Endothelial cell of umbilical vein (primary cell): Measurements from ENCODE around the gene ANGEL2. TPM values are rescaled to one million over a fixed set of nuclear protein-coding genes. Genes with fewer than 3 reads are reported as not detected.

ENCODE experiments used
- BruUV-seq: library from RNA; stranded (reverse); fragments of 400-500 nt; replicated peaks from 2 replicates; lab custom pipeline; 2021; lab: Mats Ljungman, UMichigan
- CTCF ChIA-PET: fragments of 300-600, 350-600 bp; sonication (Branson Sonifier 250); formaldehyde crosslinking; loops from one replicate; lab custom pipeline; 2021; ENCODE audit warnings: antibody characterized with exemption, inconsistent platforms; lab: Charles Lee
- POLR2A ChIA-PET: fragments of 300-600, 350-600 bp; sonication (Branson Sonifier 250); formaldehyde crosslinking; loops from one replicate; lab custom pipeline; 2021; ENCODE audit warnings: antibody characterized with exemption, inconsistent platforms; lab: Charles Lee
- DNase-seq: peaks from one replicate; pipeline ENCODE4 v3.0.0-alpha.2; 2011; ENCODE audit warnings: low read depth, low spot score
- FAIRE-seq: peaks from 2 replicates; lab custom pipeline; 2011; peaks lifted over from hg19 to GRCh38; lab: Jason Lieb, UNC
- H2AFZ ChIP-seq: 2 replicates; pipeline ENCODE4 v1.6.0; 2012; ENCODE audit warnings: low read depth, low read length, control low read depth, inconsistent platforms
- H3K27ac ChIP-seq: 2 replicates; pipeline ENCODE4 v1.5.1; 2011; ENCODE audit warnings: low read depth, mild to moderate bottlenecking, control low read depth, low read length, moderate library complexity; ENCODE audit not compliant: insufficient read depth
- H3K27me3 ChIP-seq, 2 experiments: 2 replicates each; pipeline versions ENCODE4 v1.6.0 to v1.6.1; 2011; ENCODE audit warnings: low read length in 2 of 2, mixed read lengths in 1 of 2; ENCODE audit not compliant: control insufficient read depth in 2 of 2, insufficient read depth in 2 of 2
- H3K36me3 ChIP-seq, 2 experiments: 2 replicates in 1 of 2; 3 replicates in 1 of 2; pipeline ENCODE4 v1.5.1; 2011; ENCODE audit warnings: low read length in 2 of 2, mild to moderate bottlenecking in 1 of 2, moderate library complexity in 1 of 2; ENCODE audit not compliant: control insufficient read depth in 2 of 2, insufficient read depth in 2 of 2; ENCODE audit errors: extremely low read depth in 1 of 2
- H3K4me1 ChIP-seq: 3 replicates; pipeline ENCODE4 v1.5.1; 2011; ENCODE audit warnings: mild to moderate bottlenecking, low read length; ENCODE audit not compliant: control insufficient read depth, insufficient read depth; ENCODE audit errors: extremely low read depth
- H3K4me2 ChIP-seq: 2 replicates; pipeline ENCODE4 v1.6.1; 2011; ENCODE audit warnings: low read length, control low read depth, mixed read lengths; ENCODE audit not compliant: insufficient read depth
- H3K4me3 ChIP-seq, 3 experiments: fragments of 200-600 bp in 1 of 3; sonication (generic), shearing (Covaris generic) in 1 of 3; replicated peaks in 1 of 3; 2 replicates each; pipeline ENCODE4 v1.5.1; 2011 to 2016; ENCODE audit warnings: control low read depth in 3 of 3, low read length in 3 of 3, mild to moderate bottlenecking in 2 of 3, inconsistent platforms in 1 of 3, low read depth in 1 of 3, moderate library complexity in 1 of 3; ENCODE audit not compliant: insufficient read depth in 1 of 3
- H3K79me2 ChIP-seq: 2 replicates; pipeline ENCODE4 v1.6.0; 2012; ENCODE audit warnings: low read length, inconsistent platforms; ENCODE audit not compliant: control insufficient read depth, insufficient read depth
- H3K9ac ChIP-seq: replicated peaks from 2 replicates; pipeline ENCODE3; 2011; ENCODE audit warnings: low read length, control low read depth; ENCODE audit not compliant: insufficient read depth; ENCODE audit errors: extremely low read depth
- H3K9me1 ChIP-seq: replicated peaks from 3 replicates; pipeline ENCODE4 v1.6.0; 2011; ENCODE audit warnings: mild to moderate bottlenecking, low read length; ENCODE audit not compliant: control insufficient read depth, insufficient read depth; ENCODE audit errors: extremely low read depth
- H3K9me3 ChIP-seq: replicated peaks from 2 replicates; pipeline ENCODE4 v1.5.1; 2012; ENCODE audit warnings: low read length, inconsistent platforms; ENCODE audit not compliant: control insufficient read depth, insufficient read depth
- H4K20me1 ChIP-seq: replicated peaks from 2 replicates; pipeline ENCODE3; 2011; ENCODE audit warnings: mild to moderate bottlenecking, low read length; ENCODE audit not compliant: control insufficient read depth, insufficient read depth; ENCODE audit errors: extremely low read depth
- EZH2 ChIP-seq: IDR thresholded peaks from 2 replicates; pipeline ENCODE4 v1.6.1; 2012; ENCODE audit warnings: borderline replicate concordance, low read depth, mild to moderate bottlenecking, moderate library complexity, low read length, inconsistent platforms; ENCODE audit not compliant: severe bottlenecking
- FOS ChIP-seq: IDR thresholded peaks from 2 replicates; pipeline ENCODE4 v1.6.1; 2011; ENCODE audit warnings: mild to moderate bottlenecking, low read length, moderate library complexity, borderline replicate concordance; ENCODE audit not compliant: insufficient read depth
- GATA2 ChIP-seq: IDR thresholded peaks from 2 replicates; pipeline ENCODE4 v1.7.0; 2011; ENCODE audit warnings: low read depth, mild to moderate bottlenecking, moderate library complexity, mixed read lengths, low read length; ENCODE audit not compliant: insufficient read length, insufficient read depth
- JUN ChIP-seq: IDR thresholded peaks from 2 replicates; pipeline ENCODE4 v1.6.1; 2011; ENCODE audit warnings: borderline replicate concordance, low read depth; ENCODE audit not compliant: insufficient read length, insufficient read depth
- MYC ChIP-seq: IDR thresholded peaks from one replicate; pipeline ENCODE4 v1.6.1; 2011; ENCODE audit warnings: mild to moderate bottlenecking, low read depth, low read length
- POLR2A ChIP-seq: IDR thresholded peaks from 2 replicates; pipeline ENCODE4 v1.6.1; 2012; ENCODE audit warnings: low read depth, mild to moderate bottlenecking, control low read depth, low read length
- POLR2AphosphoS5 ChIP-seq: IDR thresholded peaks from 2 replicates; pipeline ENCODE4 v1.6.1; 2012; ENCODE audit warnings: low read depth, mild to moderate bottlenecking, control low read depth, low read length, moderate library complexity; ENCODE audit not compliant: insufficient read depth
- dilution Hi-C: fragments of 300-500 bp; cut with MboI; formaldehyde crosslinking; loops from one replicate; pipeline ENCODE4 v1.15.0; 2019; ENCODE audit warnings: low sequenced_read_pairs; ENCODE audit not compliant: extremely low pct_ligation_motif_present
- intact Hi-C: fragments of 100-400 bp; cut with micrococcal nuclease; formaldehyde crosslinking; loops from one replicate; pipeline ENCODE4 v1.10.0; 2022
- polyA plus RNA-seq, 4 experiments: library from polyadenylated mRNA; depleted of rRNA in 3 of 4; stranded (reverse) in 3 of 4; unstranded in 1 of 4; fragments of >200 nt; gene quantifications; 2 replicates each; pipeline versions ENCODE4 v1.2.1 to v1.2.3, GENCODE V29; 2011 to 2012; ENCODE audit warnings: missing spikeins in 1 of 4
- total RNA-seq: library from RNA; stranded (reverse); gene quantifications from 2 replicates; pipeline ENCODE4 v1.2.3, GENCODE V29; 2021
- TF ChIP-seq, protein P1 (sequence below): IDR thresholded peaks from 2 replicates; pipeline ENCODE4 v1.6.1; 2011; ENCODE audit not compliant: insufficient read depth, insufficient read length
- TF ChIP-seq, protein P2 (sequence below), 2 donors: IDR thresholded peaks; 1 replicate in 1 of 2; 2 replicates in 1 of 2; pipeline ENCODE4 v1.5.1; 2011; ENCODE audit warnings: low read length in 2 of 2, mild to moderate bottlenecking in 2 of 2, moderate library complexity in 2 of 2, control low read depth in 1 of 2, inconsistent platforms in 1 of 2, low read depth in 1 of 2; ENCODE audit not compliant: insufficient read depth in 1 of 2; ENCODE audit errors: extremely low read depth in 1 of 2

The ANGEL2 gene
- total and polyA plus RNA-seq, 2 donors (not counting 3 experiments of a cell fraction or from before 2014, with no cell fraction given) = 11.9 to 39.1 TPM

DNA sequence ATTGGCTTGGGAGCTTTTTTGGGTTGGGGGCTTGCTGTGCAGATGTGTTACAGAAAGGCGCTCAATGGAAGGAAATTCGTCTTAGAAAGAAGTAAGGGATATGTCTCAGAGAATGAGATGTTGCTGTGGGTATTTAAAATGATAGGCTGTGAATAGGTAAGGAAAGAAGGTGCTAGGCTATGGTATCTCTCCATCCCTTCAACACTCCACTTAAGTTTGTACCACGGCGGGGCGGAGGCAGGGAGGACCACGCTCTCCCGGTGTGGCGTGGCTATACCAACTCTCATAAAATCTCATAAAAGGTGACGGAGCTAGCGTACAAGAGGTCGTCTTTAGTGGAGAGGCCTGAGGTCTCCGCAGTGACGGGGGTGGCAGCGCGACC, 35.1 kb upstream of the ANGEL2 start:
- peak overlapping the region; percentile 93 for H2AFZ ChIP-seq
- peak overlapping the region; percentile 25 for H3K9ac ChIP-seq
- no peaks in the 10 kb centered on the region for H3K9me3 ChIP-seq
- BruUV-seq = TSS peak; percentile 91
- dilution Hi-C loops = no loop called here
- H3K36me3 ChIP-seq = no peaks in the 10 kb centered on the region
- no peak for TF ChIP-seq GATA2
- no peak for TF ChIP-seq POLR2AphosphoS5
- TF ChIP-seq FOS = no peak
- TF ChIP-seq, protein P1, sequence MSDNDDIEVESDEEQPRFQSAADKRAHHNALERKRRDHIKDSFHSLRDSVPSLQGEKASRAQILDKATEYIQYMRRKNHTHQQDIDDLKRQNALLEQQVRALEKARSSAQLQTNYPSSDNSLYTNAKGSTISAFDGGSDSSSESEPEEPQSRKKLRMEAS = no peak
- TF ChIP-seq MYC = no peak
- no peak for TF ChIP-seq JUN
- TF ChIP-seq EZH2 = no peak
- TF ChIP-seq, protein P2, sequence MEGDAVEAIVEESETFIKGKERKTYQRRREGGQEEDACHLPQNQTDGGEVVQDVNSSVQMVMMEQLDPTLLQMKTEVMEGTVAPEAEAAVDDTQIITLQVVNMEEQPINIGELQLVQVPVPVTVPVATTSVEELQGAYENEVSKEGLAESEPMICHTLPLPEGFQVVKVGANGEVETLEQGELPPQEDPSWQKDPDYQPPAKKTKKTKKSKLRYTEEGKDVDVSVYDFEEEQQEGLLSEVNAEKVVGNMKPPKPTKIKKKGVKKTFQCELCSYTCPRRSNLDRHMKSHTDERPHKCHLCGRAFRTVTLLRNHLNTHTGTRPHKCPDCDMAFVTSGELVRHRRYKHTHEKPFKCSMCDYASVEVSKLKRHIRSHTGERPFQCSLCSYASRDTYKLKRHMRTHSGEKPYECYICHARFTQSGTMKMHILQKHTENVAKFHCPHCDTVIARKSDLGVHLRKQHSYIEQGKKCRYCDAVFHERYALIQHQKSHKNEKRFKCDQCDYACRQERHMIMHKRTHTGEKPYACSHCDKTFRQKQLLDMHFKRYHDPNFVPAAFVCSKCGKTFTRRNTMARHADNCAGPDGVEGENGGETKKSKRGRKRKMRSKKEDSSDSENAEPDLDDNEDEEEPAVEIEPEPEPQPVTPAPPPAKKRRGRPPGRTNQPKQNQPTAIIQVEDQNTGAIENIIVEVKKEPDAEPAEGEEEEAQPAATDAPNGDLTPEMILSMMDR (IDR thresholded peaks at IDR 0.05; ENCODE audit: extremely low read depth in 1 of 2, insufficient read depth in 1 of 2, low read depth in 1 of 2, low read length in 2 of 2) = no peak
- TF ChIP-seq POLR2A = no peak
- H3K79me2 ChIP-seq = peaks cover 11% of the 10 kb centered on the region
- POLR2A ChIA-PET = no interaction called here
- H3K27me3 ChIP-seq = peaks cover 0 to 1% of the 10 kb centered on the region in 2 experiments
- FAIRE-seq (no peak), DNase-seq (no peak)
- no peaks in the 10 kb centered on the region for H3K9me1 ChIP-seq
- H4K20me1 ChIP-seq = no peaks in the 10 kb centered on the region
- peak overlapping the region; percentile 22 for H3K27ac ChIP-seq
- intact Hi-C loops = loop anchor here (1.0 kb wide), 2 partner anchors 35 to 573 kb away; partner anchors contain the start of gene ANGEL2
- CTCF ChIA-PET = no interaction called here
- peaks cover 6% of the 10 kb centered on the region for H3K4me1 ChIP-seq
- H3K4me3 ChIP-seq = peak overlapping the region; percentile 83 to 95 (median 84)
- peak overlapping the region; percentile 27 for H3K4me2 ChIP-seq
